HL-60/S4 treated with phorbol 12-myristate 13-acetate at 8.2 ng/mL for 4 days and 3 days (cell line): ENCODE results near the gene RASGEF1C.

Experiments used
- in situ Hi-C: fragments of 300-500 bp; cut with MboI; formaldehyde crosslinking; loops from 2 replicates; pipeline ENCODE4 v1.15.0; 2022; ENCODE audit warnings: low sequenced_read_pairs

Gene RASGEF1C

GRCh38 chr5:180138214-180138975 is 70.6 kb downstream of the RASGEF1C start:
- in situ Hi-C loops: loop anchor here (10.0 kb wide), 1 partner anchor 66 kb away; the partner anchor contains the start of gene RASGEF1C

DNA sequence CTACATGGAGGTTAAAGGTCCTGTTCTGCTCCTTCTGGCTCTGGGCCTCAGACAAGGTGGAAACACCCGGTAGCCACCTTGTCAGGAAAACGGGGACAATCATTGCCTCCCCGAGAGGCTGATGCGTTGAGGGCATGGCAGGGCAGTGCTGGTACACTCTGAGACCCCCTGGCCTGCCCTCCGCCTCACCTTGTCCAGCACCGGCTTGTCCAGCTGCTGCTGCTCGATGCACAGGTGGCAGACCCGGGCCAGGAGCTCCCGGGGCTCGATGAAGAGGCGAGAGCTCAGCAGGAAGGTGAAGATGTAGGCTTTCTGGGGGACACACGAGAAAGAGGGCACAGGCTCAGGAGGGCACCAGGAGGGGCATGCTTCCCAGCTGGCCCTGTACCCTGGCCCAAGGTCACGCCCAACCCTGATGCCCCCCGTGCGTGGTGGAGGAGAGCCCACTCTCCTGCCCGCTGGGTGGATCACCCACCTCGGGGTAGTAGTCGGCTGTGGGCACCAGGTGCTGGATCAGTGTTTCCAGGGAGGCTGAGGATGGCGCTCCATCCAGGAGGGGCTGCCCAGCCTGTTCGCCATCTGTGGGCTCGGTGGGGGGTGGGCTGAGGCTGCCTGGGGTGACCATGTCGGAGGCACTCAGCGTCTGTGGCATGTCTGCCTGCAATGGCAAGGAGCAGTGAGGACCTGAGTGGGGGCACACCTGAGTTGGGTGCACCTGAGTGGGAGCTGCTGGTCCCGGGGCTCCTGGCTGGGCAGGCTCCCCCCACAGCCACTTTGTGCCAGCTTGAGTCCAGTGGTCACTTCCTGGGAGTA is 71.4 kb downstream of the RASGEF1C start:
- in situ Hi-C loops: loop anchor here (10.0 kb wide), 1 partner anchor 67 kb away; the partner anchor contains the start of gene RASGEF1C

- in situ Hi-C loops: loop anchor here (10.0 kb wide), 1 partner anchor 68 kb away; the partner anchor contains the start of gene RASGEF1C
Observed at GRCh38 chr5:180136630-180137381, 72.2 kb downstream of the RASGEF1C start.

- in situ Hi-C loops: loop anchor here (10.0 kb wide), 1 partner anchor 69 kb away; the partner anchor contains the start of gene RASGEF1C
Observed at GRCh38 chr5:180135967-180136629, 72.9 kb downstream of the RASGEF1C start.

GRCh38 chr5:180135128-180135955 is 73.7 kb downstream of the RASGEF1C start:
- in situ Hi-C loops: loop anchor here (10.0 kb wide), 1 partner anchor 69 kb away; the partner anchor contains the start of gene RASGEF1C

DNA sequence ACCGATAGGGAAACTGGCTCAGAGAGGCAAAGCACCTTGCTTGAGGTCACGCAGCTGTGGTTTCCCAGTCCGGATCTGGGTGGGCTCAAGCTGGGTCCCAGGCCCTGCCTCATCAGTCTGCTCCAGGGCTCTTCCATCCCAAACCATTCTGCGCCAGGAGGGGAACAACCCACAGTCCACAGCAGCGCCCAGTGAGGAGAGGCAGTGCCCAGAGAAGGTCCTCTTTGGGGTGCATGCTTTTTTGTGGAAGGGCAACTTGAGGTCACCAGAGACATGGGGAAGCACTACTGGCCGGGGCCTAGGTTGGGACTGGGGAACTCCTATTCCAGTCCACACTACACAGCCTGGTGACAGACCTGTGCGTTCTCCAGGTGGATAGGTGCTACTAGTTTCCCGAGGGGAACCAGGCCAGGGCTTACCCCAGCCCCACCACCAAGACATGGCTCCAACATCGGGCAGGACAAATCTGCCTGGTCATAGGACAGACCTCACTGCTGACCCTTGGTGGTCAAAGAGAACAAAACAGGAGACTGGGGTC is 75.0 kb downstream of the RASGEF1C start:
- in situ Hi-C loops: loop anchor here (10.0 kb wide), 1 partner anchor 71 kb away; the partner anchor contains the start of gene RASGEF1C

GRCh38 chr5:180133551-180133950 is 75.5 kb downstream of the RASGEF1C start:
- in situ Hi-C loops: loop anchor here (10.0 kb wide), 1 partner anchor 71 kb away; the partner anchor contains the start of gene RASGEF1C

- in situ Hi-C loops: loop anchor here (10.0 kb wide), 1 partner anchor 72 kb away; the partner anchor contains the start of gene RASGEF1C
Observed at GRCh38 chr5:180133060-180133459, 76.0 kb downstream of the RASGEF1C start.

GRCh38 chr5:180130876-180131740 is 77.9 kb downstream of the RASGEF1C start:
- in situ Hi-C loops: loop anchor here (10.0 kb wide), 1 partner anchor 74 kb away; the partner anchor contains the start of gene RASGEF1C

DNA sequence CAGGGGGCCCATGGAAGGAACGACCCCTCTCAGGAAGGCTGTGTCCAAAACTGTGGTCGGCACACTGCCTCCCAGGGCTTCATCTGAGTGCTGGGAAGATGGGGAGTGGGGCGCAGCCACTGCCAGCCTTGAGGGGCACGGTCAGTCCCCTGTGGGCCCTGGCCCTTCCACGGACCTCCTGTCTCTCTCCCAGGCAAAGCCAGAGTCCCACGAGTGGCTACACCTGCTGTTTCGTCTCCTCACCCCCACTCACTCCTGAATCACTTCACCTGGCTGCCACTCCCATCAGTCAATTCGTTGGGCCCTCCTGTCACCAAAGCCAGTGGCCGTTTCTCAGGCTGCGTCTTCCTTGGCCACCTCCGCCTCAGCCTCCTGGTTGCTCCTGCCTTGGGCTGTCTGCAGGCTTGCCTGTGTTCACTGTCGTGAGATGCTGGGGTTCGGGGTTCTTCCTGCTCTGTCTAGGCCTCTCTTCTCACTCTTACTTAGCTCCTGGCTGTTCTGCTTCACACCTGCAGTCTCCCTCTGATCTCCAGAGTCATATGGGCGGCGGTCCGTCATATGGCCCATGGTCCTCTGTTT is 78.6 kb downstream of the RASGEF1C start:
- in situ Hi-C loops: loop anchor here (10.0 kb wide), 1 partner anchor 74 kb away; the partner anchor contains the start of gene RASGEF1C

GRCh38 chr5:180129291-180130190 is 79.5 kb downstream of the RASGEF1C start:
- in situ Hi-C loops: loop anchor here (10.0 kb wide), 1 partner anchor 75 kb away; the partner anchor contains the start of gene RASGEF1C

- in situ Hi-C loops: no loop called here
Observed at GRCh38 chr5:180128671-180129261, 80.2 kb downstream of the RASGEF1C start.

GRCh38 chr5:180127682-180128670 is 81.0 kb downstream of the RASGEF1C start:
- in situ Hi-C loops: no loop called here

DNA sequence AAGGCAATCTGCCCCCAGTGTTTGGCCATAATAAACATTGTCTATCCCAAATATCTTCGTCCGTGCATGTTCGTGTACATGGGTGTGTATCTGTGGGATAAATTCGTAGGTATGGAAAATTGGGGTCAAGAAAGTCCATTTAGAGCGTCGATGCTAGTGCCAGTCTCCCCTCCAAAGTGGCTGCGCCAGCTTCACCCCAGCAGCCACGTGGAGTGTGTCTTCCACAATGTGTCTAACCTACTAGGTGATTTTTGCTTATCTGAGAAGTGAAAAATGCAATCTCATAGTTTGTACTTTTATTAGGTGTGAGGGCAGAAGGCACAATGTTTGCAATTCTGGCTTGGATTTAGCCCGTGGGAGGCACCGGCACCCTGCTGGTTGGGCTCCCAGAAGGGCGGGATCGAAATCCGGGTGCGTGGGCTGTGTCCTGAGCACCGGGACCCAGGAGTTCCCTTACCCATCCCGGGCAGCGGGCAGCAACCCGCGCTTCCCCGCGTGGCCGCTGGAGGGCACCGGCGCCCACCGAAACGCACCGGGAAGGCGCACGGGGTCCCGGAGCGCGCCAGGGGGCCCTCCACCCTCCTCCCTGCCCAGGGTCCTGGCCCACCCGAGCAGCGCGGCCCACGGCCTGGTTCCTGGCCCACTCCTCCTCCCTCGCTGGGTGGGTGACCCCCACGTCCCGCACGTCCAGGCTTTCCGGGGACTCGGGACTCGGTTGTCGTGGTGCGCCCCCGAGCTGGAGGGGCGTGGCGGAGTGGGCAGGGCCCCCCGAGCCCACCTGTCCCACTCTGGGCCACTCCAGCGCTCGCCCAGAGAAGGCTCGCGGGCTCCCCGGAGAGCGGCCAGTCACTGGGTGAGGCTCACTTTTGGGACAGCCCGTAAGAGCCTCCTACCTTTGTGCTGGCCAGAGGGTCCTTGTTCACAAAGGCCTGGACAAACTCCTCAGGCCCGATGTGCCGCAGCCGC is 82.0 kb downstream of the RASGEF1C start:
- in situ Hi-C loops: no loop called here
